A549 treated with AZD9567 at 1 μM for 4 hours (cell line): ENCODE results near the gene ZNF735. TPM values are rescaled to one million over a fixed set of nuclear protein-coding genes. Genes with fewer than 3 reads are reported as not detected.

Source experiments
- total RNA-seq: library from RNA; stranded (reverse); fragments of 200-300 nt; extraction: Qiagen RNA extraction; gene quantifications from 5 replicates; pipeline ENCODE4 v1.2.3, GENCODE V29; 2022; ENCODE audit not compliant: insufficient read depth

Gene ZNF735
- not detected in 5 replicates for total RNA-seq

DNA sequence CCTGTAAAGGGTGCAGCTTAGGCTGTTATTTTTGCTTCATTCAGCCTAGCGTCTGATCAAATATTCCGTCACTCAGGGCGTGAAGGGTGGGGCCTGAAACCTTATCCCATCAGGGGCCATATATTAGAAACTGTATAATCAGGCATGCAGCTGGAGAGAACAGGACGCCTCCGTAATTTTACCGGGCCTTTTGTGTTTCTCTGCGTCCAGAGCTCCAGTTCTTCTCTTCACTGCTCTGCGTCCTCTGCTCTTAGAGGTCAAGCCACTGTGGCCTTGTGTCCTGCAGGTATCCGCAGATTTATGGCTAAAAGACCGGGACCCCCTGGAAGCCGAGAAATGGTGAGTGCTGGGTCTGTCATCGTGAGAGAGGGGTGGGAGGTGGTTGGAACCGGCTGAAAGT lies at the start of gene ZNF735:
TSS of gene ZNF735 (plus strand) at position 301 of the 400 bp plus-strand sequence. CDS start at position 301, 0 bp downstream.

DNA sequence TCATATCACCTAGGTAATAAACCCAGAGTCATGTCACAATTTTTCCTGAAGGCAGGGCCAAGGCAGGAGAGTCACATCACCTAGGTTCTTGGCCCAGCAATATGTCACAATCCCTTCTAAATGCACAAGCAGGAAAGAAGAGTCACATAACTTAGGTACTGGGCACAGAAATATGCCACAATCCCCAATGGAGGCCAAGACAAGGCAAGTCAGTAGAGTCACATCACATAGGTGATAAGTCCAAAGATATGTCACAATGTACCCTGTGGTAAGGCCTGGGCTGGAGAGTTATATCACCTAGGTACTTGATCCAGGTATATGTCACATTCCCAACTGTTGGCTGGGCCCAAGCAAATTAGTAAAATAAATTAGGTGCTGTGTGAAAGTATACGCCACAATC lies 21.2 kb downstream of the ZNF735 start, which contains the start of gene ZNF679:
TSS of gene ZNF679 (plus strand) at position 301 of the 400 bp plus-strand sequence. CDS start 20,644 bp downstream, outside the sequence.

Other genes starting within 250 kb of the ZNF735 start
- gene ZNF722, start 208.4 kb upstream of the ZNF735 start, total RNA-seq: not detected in 5 replicates
- gene ZNF727, start 161.8 kb upstream of the ZNF735 start, total RNA-seq: not detected in 5 replicates
- not detected in 5 replicates for gene ZNF679, start 21.3 kb downstream of the ZNF735 start, total RNA-seq
- gene ZNF736, start 106.8 kb downstream of the ZNF735 start, total RNA-seq: 0.01 TPM in 2 of 5 replicates, not detected in the others